ENCODE data around the gene DKKL1. TPM values are rescaled to one million over a fixed set of nuclear protein-coding genes. Genes with fewer than 3 reads are reported as not detected.

The DKKL1 gene
- polyA plus RNA-seq, 2 of the 4 experiments (the other 2 are of a cell fraction), result 0.37 to 0.53 TPM

GRCh38 chr19:49408816-49409440, 45.3 kb downstream of the DKKL1 start:
- ChIA-PET POLR2A (no interaction called here), CTCF (interaction anchor here (0.9 to 6.8 kb wide), 6 partner anchors 7 to 27 kb away, joined by 3 to 58 read pairs (median 6); partner anchors contain the start of gene PTH2)
- FAIRE-seq, result no peak
- no peak for DNase-seq (ENCODE audit: low read depth in 1 of 2, low spot score in 1 of 2)
- ATAC-seq, result no peak
- no peak overlapping the region for H3K4me3 ChIP-seq
- no peaks in the 10 kb centered on the region for H3K4me1 ChIP-seq
- H3K9me3 ChIP-seq, result no peaks in the 10 kb centered on the region
- no peak overlapping the region for H3K27ac ChIP-seq
- TF ChIP-seq POLR2AphosphoS2 (conservative IDR thresholded peaks at IDR 0.05; ENCODE audit: low read length) (no peak), EHMT2 (IDR thresholded peaks at IDR 0.05; ENCODE audit: low read depth) (no peak), EP300 (IDR thresholded peaks at IDR 0.05) (no peak), KDM5A (IDR thresholded peaks at IDR 0.05) (no peak), TP53 (CRISPR knock-in tag; IDR thresholded peaks at IDR 0.05) (no peak), CHD2 (IDR thresholded peaks at IDR 0.05; ENCODE audit: low read length, partially characterized antibody) (no peak), FOSL2 (IDR thresholded peaks at IDR 0.05) (no peak), FOSL2 (CRISPR knock-in tag; IDR thresholded peaks at IDR 0.05) (no peak), CHD4 (IDR thresholded peaks at IDR 0.05; ENCODE audit: borderline replicate concordance) (no peak), CEBPB (IDR thresholded peaks at IDR 0.05) (no peak), ZNF302 (CRISPR knock-in tag; IDR thresholded peaks at IDR 0.05) (no peak), ZSCAN20 (CRISPR knock-in tag; IDR thresholded peaks at IDR 0.05) (no peak), HMGXB4 (CRISPR knock-in tag; IDR thresholded peaks at IDR 0.05; ENCODE audit: borderline replicate concordance) (no peak), BHLHE40 (IDR thresholded peaks at IDR 0.05; ENCODE audit: low read depth, low read length) (no peak), NPAS2 (CRISPR knock-in tag; IDR thresholded peaks at IDR 0.05; ENCODE audit: borderline replicate concordance) (no peak), TFCP2L1 (CRISPR knock-in tag; IDR thresholded peaks at IDR 0.05) (no peak), MAFK (IDR thresholded peaks at IDR 0.05; ENCODE audit: partially characterized antibody) (no peak), RFX5 (IDR thresholded peaks at IDR 0.05) (no peak)
- 50% methylated on average over 8 of the region's 8 CpGs for WGBS (ENCODE audit: missing lambda C conversion rate)
- no peak overlapping the region for H3K4me2 ChIP-seq

DNA sequence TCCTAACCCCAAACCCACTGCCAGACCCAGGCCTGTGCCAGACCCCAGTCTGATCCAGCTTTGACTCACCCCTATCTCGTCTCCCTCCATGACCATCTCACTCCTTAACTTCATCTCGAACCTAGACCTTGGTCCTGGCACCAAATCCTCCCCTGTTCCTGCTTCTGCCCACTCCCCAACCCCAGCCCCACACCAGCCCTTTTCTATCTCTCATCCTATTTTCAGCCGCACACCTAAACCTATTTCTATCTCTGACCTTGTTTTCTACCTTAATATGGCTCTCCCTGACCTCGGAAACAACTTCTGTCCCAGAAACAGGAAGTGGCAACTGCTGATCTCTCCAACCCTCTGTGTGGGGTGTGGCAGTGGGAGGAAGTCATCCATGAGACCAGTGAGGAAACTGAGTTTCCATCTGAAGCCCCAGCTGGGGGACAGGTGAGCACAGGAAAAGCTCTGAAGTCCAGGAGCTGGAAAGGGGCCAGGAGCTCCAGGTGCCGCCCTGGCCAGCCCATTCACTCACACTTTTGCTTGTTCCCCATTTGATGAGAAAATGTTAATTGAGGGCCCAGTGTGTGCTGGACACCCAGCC, 45.9 kb downstream of the DKKL1 start:
- WGBS (ENCODE audit: missing lambda C conversion rate), result 88% methylated on average over 5 of the region's 5 CpGs
- FAIRE-seq, result no peak
- no peak for ATAC-seq

More for the DNA sequence above, 45.9 kb downstream of the DKKL1 start:
- Histone ChIP-seq H3K4me2 (no peak overlapping the region), H3K27ac (no peak overlapping the region), H3K4me1 (no peaks in the 10 kb centered on the region), H3K9me3 (no peaks in the 10 kb centered on the region), H3K4me3 (no peak overlapping the region)
- TF ChIP-seq GATA3 (IDR thresholded peaks at IDR 0.05; ENCODE audit: borderline replicate concordance), result no peak
- no peak for TF ChIP-seq MAZ (IDR thresholded peaks at IDR 0.05; ENCODE audit: borderline replicate concordance, low read depth, low read length)
- no peak for TF ChIP-seq RCOR1 (IDR thresholded peaks at IDR 0.05; ENCODE audit: low read depth, low read length)
- no peak for TF ChIP-seq ESRRA (IDR thresholded peaks at IDR 0.05; ENCODE audit: borderline replicate concordance, low read length)
- no peak for TF ChIP-seq ELK1 (IDR thresholded peaks at IDR 0.05; ENCODE audit: low read depth, low read length)
- no peak for TF ChIP-seq POLR2A (IDR thresholded peaks at IDR 0.05; ENCODE audit: low read length)
- no peak for TF ChIP-seq ZC3H11A (IDR thresholded peaks at IDR 0.05)
- TF ChIP-seq RAD21 (conservative IDR thresholded peaks at IDR 0.05 in 1 of 2, IDR thresholded peaks at IDR 0.05 in 1 of 2), result no peak
- TF ChIP-seq HES2 (IDR thresholded peaks at IDR 0.05), result no peak
- no peak for TF ChIP-seq KDM1A (IDR thresholded peaks at IDR 0.05; ENCODE audit: low read depth)
- no peak for TF ChIP-seq TFCP2L1 (CRISPR knock-in tag; IDR thresholded peaks at IDR 0.05)
- no peak for TF ChIP-seq FOSL2 (IDR thresholded peaks at IDR 0.05)
- TF ChIP-seq FOSL2 (CRISPR knock-in tag; IDR thresholded peaks at IDR 0.05), result no peak
- TF ChIP-seq EHMT2 (IDR thresholded peaks at IDR 0.05; ENCODE audit: low read depth), result no peak
- TF ChIP-seq USF2 (IDR thresholded peaks at IDR 0.05), result no peak
- TF ChIP-seq EP300 (IDR thresholded peaks at IDR 0.05), result no peak
- no peak for TF ChIP-seq KDM5A (IDR thresholded peaks at IDR 0.05)
- ChIA-PET POLR2A (no interaction called here), CTCF (interaction anchor here (0.8 to 6.8 kb wide), 9 partner anchors 8 to 312 kb away, joined by 3 to 58 read pairs (median 3); partner anchors contain the start of gene PTH2)
- DNase-seq (ENCODE audit: low read depth in 1 of 2, low spot score in 1 of 2), result no peak

Data from A549 (cell line).